Neuronal stem cell (in vitro differentiated cells): ENCODE results near the gene IRF1.

ENCODE experiments used
- DNase-seq: peaks from one replicate; pipeline ENCODE4 v3.0.0-alpha.2; 2013; ENCODE audit warnings: low spot score
- H2AFZ ChIP-seq: one replicate; pipeline ENCODE4 v1.6.1; 2013; ENCODE audit warnings: mild to moderate bottlenecking, low read length, inconsistent platforms
- H2AK5ac ChIP-seq: 2 replicates; pipeline ENCODE4 v1.6.1; 2013; ENCODE audit warnings: low read depth, mild to moderate bottlenecking, inconsistent platforms, low read length, moderate library complexity, mixed read lengths
- H2BK120ac ChIP-seq: 2 replicates; pipeline ENCODE4 v1.6.1; 2013; ENCODE audit warnings: low read depth, mild to moderate bottlenecking, inconsistent platforms, low read length, moderate library complexity, mixed read lengths
- H2BK12ac ChIP-seq: one replicate; pipeline ENCODE4 v1.6.1; 2013; ENCODE audit warnings: low read length, inconsistent platforms
- H2BK15ac ChIP-seq: 2 replicates; pipeline ENCODE4 v1.6.1; 2013; ENCODE audit warnings: mild to moderate bottlenecking, low read length, inconsistent platforms, mixed read lengths
- H2BK5ac ChIP-seq: one replicate; pipeline ENCODE4 v1.6.1; 2013; ENCODE audit warnings: inconsistent platforms, mild to moderate bottlenecking, low read length, moderate library complexity
- H3K14ac ChIP-seq: one replicate; pipeline ENCODE4 v1.6.1; 2013; ENCODE audit warnings: low read length, inconsistent platforms
- H3K18ac ChIP-seq: 2 replicates; pipeline ENCODE4 v1.6.1; 2013; ENCODE audit warnings: low read length, inconsistent platforms
- H3K23ac ChIP-seq: 2 replicates; pipeline ENCODE4 v1.6.1; 2013; ENCODE audit warnings: low read depth, mild to moderate bottlenecking, mixed read lengths, low read length, inconsistent platforms; ENCODE audit not compliant: poor library complexity
- H3K27ac ChIP-seq: replicated peaks from 3 replicates; pipeline ENCODE4 v1.5.1; 2013; ENCODE audit warnings: low read length, inconsistent platforms
- H3K27me3 ChIP-seq, 3 experiments: 2 replicates each; pipeline ENCODE4 v1.6.1; 2013; ENCODE audit warnings: low read length in 3 of 3, mild to moderate bottlenecking in 2 of 3, inconsistent platforms in 1 of 3, low read depth in 1 of 3, mixed read lengths in 1 of 3, moderate library complexity in 1 of 3; ENCODE audit not compliant: control insufficient read depth in 3 of 3, insufficient read depth in 3 of 3
- H3K36me3 ChIP-seq, 2 donors: replicated peaks in 1 of 2; 2 replicates each; pipeline ENCODE4 v1.6.1; 2013; ENCODE audit warnings: low read length in 2 of 2; ENCODE audit not compliant: control insufficient read depth in 2 of 2, insufficient read depth in 2 of 2
- H3K4ac ChIP-seq: 2 replicates; pipeline ENCODE4 v1.6.1; 2013; ENCODE audit warnings: inconsistent platforms, mild to moderate bottlenecking, low read length, moderate library complexity
- H3K4me1 ChIP-seq, 2 donors: 1 replicate in 1 of 2; 2 replicates in 1 of 2; pipeline ENCODE4 v1.6.1; 2013; ENCODE audit warnings: low read length in 2 of 2, low read depth in 1 of 2; ENCODE audit not compliant: control insufficient read depth in 2 of 2, insufficient read depth in 1 of 2
- H3K4me2 ChIP-seq: one replicate; pipeline ENCODE4 v1.6.1; 2013; ENCODE audit warnings: mild to moderate bottlenecking, low read length, inconsistent platforms; ENCODE audit not compliant: insufficient read depth, poor library complexity, severe bottlenecking
- H3K4me3 ChIP-seq, 2 donors: 2 replicates each; pipeline ENCODE4 v1.5.1; 2013; ENCODE audit warnings: low read length in 2 of 2, mild to moderate bottlenecking in 2 of 2, inconsistent platforms in 1 of 2, moderate library complexity in 1 of 2
- H3K79me1 ChIP-seq: one replicate; pipeline ENCODE4 v1.6.1; 2013; ENCODE audit warnings: low read depth, mild to moderate bottlenecking, inconsistent platforms, low read length, moderate library complexity
- H3K9ac ChIP-seq: one replicate; pipeline ENCODE4 v1.6.1; 2013; ENCODE audit warnings: mild to moderate bottlenecking, low read depth, low read length, inconsistent platforms; ENCODE audit not compliant: poor library complexity
- H3K9me3 ChIP-seq, 2 donors: replicated peaks in 1 of 2; 2 replicates each; pipeline versions ENCODE3 to v1.6.1; 2013; ENCODE audit warnings: low read length in 2 of 2, mild to moderate bottlenecking in 2 of 2, inconsistent platforms in 1 of 2, low read depth in 1 of 2, mixed read lengths in 1 of 2, moderate library complexity in 1 of 2; ENCODE audit not compliant: control insufficient read depth in 2 of 2, insufficient read depth in 1 of 2
- H4K8ac ChIP-seq: one replicate; pipeline ENCODE4 v1.6.1; 2013; ENCODE audit warnings: low read depth, mild to moderate bottlenecking, inconsistent platforms, low read length, moderate library complexity
- H4K91ac ChIP-seq: one replicate; pipeline ENCODE4 v1.6.1; 2013; ENCODE audit warnings: low read length, low read depth, mild to moderate bottlenecking, inconsistent platforms; ENCODE audit not compliant: poor library complexity
- WGBS, 2 donors: extraction: QIAGEN DNeasy Blood & Tissue Kit; methylation state at CpG; one replicate each; pipeline ENCODE4 v1.1.7; 2013; ENCODE audit warnings: missing lambda C conversion rate in 2 of 2, mixed read lengths in 1 of 2; ENCODE audit not compliant: insufficient read length in 2 of 2, insufficient replicate concordance in 1 of 2; ENCODE audit errors: extremely low coverage in 2 of 2; 5-methylcytosine and 5-hydroxymethylcytosine counted together

IRF1 gene

GRCh38 chr5:132454361-132454760 lies 36.2 kb downstream of the IRF1 start:
- H3K4me3 ChIP-seq: no peak overlapping the region
- H3K4me2 ChIP-seq: no peak overlapping the region
- no peaks in the 10 kb centered on the region for H3K27me3 ChIP-seq
- no peaks in the 10 kb centered on the region for H3K79me1 ChIP-seq
- no peak overlapping the region for H2BK12ac ChIP-seq
- H2BK120ac ChIP-seq: no peak overlapping the region
- no CpG with 5 or more reads among the region's 2 CpGs for WGBS, 2 donors
- H3K36me3 ChIP-seq: no peaks in the 10 kb centered on the region
- H2BK5ac ChIP-seq: no peak overlapping the region
- peaks cover 2 to 6% of the 10 kb centered on the region in 2 donors for H3K4me1 ChIP-seq
- H3K9ac ChIP-seq: no peak overlapping the region
- no peak overlapping the region for H2AFZ ChIP-seq
- no peak overlapping the region for H3K27ac ChIP-seq
- DNase-seq: no peak
- H2AK5ac ChIP-seq: no peak overlapping the region
- H3K23ac ChIP-seq: no peak overlapping the region
- H3K4ac ChIP-seq: no peak overlapping the region
- no peaks in the 10 kb centered on the region for H3K9me3 ChIP-seq
- no peak overlapping the region for H2BK15ac ChIP-seq
- peak overlapping the region; percentile 49 for H3K18ac ChIP-seq
- no peak overlapping the region for H4K8ac ChIP-seq
- no peak overlapping the region for H4K91ac ChIP-seq
- no peak overlapping the region for H3K14ac ChIP-seq

- peaks cover 0 to 6% of the 10 kb centered on the region in 2 donors for H3K4me1 ChIP-seq
- no peaks in the 10 kb centered on the region for H3K27me3 ChIP-seq
Measured at GRCh38 chr5:132451387-132451786, 39.2 kb downstream of the IRF1 start.

GRCh38 chr5:132449060-132449459 lies 41.5 kb downstream of the IRF1 start:
- H2AFZ ChIP-seq: no peak overlapping the region
- H3K4me1 ChIP-seq: no peaks in the 10 kb centered on the region
- H3K27ac ChIP-seq: no peak overlapping the region
- H3K9me3 ChIP-seq: no peaks in the 10 kb centered on the region
- no CpG with 5 or more reads among the region's 1 CpG for WGBS, 2 donors
- H3K18ac ChIP-seq: no peak overlapping the region
- DNase-seq: no peak
- H2BK5ac ChIP-seq: no peak overlapping the region
- no peak overlapping the region for H4K8ac ChIP-seq
- no peaks in the 10 kb centered on the region for H3K27me3 ChIP-seq
- no peak overlapping the region for H3K4me2 ChIP-seq
- H3K23ac ChIP-seq: no peak overlapping the region
- no peak overlapping the region for H3K4me3 ChIP-seq
- H3K4ac ChIP-seq: no peak overlapping the region
- no peak overlapping the region for H2BK120ac ChIP-seq
- H4K91ac ChIP-seq: no peak overlapping the region
- H3K9ac ChIP-seq: no peak overlapping the region
- H3K36me3 ChIP-seq: no peaks in the 10 kb centered on the region
- no peak overlapping the region for H2BK15ac ChIP-seq
- no peak overlapping the region for H2AK5ac ChIP-seq
- H2BK12ac ChIP-seq: no peak overlapping the region
- H3K14ac ChIP-seq: no peak overlapping the region
- H3K79me1 ChIP-seq: no peaks in the 10 kb centered on the region

More at GRCh38 chr5:132451387-132451786, 39.2 kb downstream of the IRF1 start:
- no peak for DNase-seq
- no peak overlapping the region for H3K4me2 ChIP-seq
- H2BK12ac ChIP-seq: no peak overlapping the region
- H2AK5ac ChIP-seq: no peak overlapping the region
- H4K8ac ChIP-seq: no peak overlapping the region
- no peak overlapping the region for H3K4me3 ChIP-seq
- no peak overlapping the region for H3K18ac ChIP-seq
- H3K14ac ChIP-seq: no peak overlapping the region
- no peak overlapping the region for H2AFZ ChIP-seq
- no peak overlapping the region for H3K23ac ChIP-seq
- H3K36me3 ChIP-seq: no peaks in the 10 kb centered on the region
- no peak overlapping the region for H4K91ac ChIP-seq
- H2BK5ac ChIP-seq: no peak overlapping the region
- no peak overlapping the region for H2BK15ac ChIP-seq
- WGBS, 2 donors: no CpG with 5 or more reads among the region's 8 CpGs
- no peak overlapping the region for H3K9ac ChIP-seq
- no peaks in the 10 kb centered on the region for H3K79me1 ChIP-seq
- no peak overlapping the region for H2BK120ac ChIP-seq
- H3K9me3 ChIP-seq: no peaks in the 10 kb centered on the region
- no peak overlapping the region for H3K4ac ChIP-seq
- H3K27ac ChIP-seq: no peak overlapping the region

- Histone ChIP-seq H3K23ac (no peak overlapping the region), H3K4ac (no peak overlapping the region), H2BK5ac (no peak overlapping the region), H2AK5ac (no peak overlapping the region), H3K27me3 (no peaks in the 10 kb centered on the region), H3K79me1 (no peaks in the 10 kb centered on the region), H3K4me1 (no peaks in the 10 kb centered on the region), H4K91ac (no peak overlapping the region), H3K18ac (no peak overlapping the region), H3K27ac (no peak overlapping the region), H2BK12ac (no peak overlapping the region), H3K36me3 (no peaks in the 10 kb centered on the region), H3K14ac (no peak overlapping the region), H2AFZ (no peak overlapping the region), H3K4me2 (no peak overlapping the region), H2BK120ac (no peak overlapping the region), H3K4me3 (no peak overlapping the region), H3K9me3 (no peaks in the 10 kb centered on the region), H3K9ac (no peak overlapping the region), H2BK15ac (no peak overlapping the region), H4K8ac (no peak overlapping the region)
- DNase-seq: no peak
- no CpG with 5 or more reads among the region's 2 CpGs for WGBS, 2 donors
Measured at GRCh38 chr5:132447196-132447595, 43.4 kb downstream of the IRF1 start.
